Skeletal muscle satellite cell (primary cell): ENCODE measurements around the gene KPNA3.
"Not testable (repeated sequence)": the region's sequence is repeated elsewhere in the genome, so short reads cannot be mapped to it uniquely, and the experiment has no call there.

Experiments
- H3K27me3 ChIP-seq: 2 replicates; pipeline ENCODE4 v1.7.0; 2013; ENCODE audit warnings: low read length; ENCODE audit not compliant: control insufficient read depth, insufficient read depth
- H3K36me3 ChIP-seq: 2 replicates; pipeline ENCODE4 v1.7.0; 2013; ENCODE audit warnings: mild to moderate bottlenecking, control low read depth, low read length; ENCODE audit not compliant: insufficient read depth
- H3K4me1 ChIP-seq: 2 replicates; pipeline ENCODE4 v1.7.0; 2013; ENCODE audit warnings: low read length; ENCODE audit not compliant: control insufficient read depth, insufficient read depth
- H3K4me2 ChIP-seq: 2 replicates; pipeline ENCODE4 v1.7.0; 2013; ENCODE audit warnings: mild to moderate bottlenecking, low read length
- H3K4me3 ChIP-seq: 2 replicates; pipeline ENCODE4 v1.7.0; 2013; ENCODE audit warnings: low read length
- H3K9ac ChIP-seq: 2 replicates; pipeline ENCODE4 v1.7.0; 2013; ENCODE audit warnings: mild to moderate bottlenecking, low read depth, low read length, moderate library complexity
- H3K9me3 ChIP-seq: replicated peaks from 2 replicates; pipeline ENCODE4 v1.7.0; 2013; ENCODE audit warnings: mild to moderate bottlenecking, control low read depth, low read length

KPNA3 gene

DNA sequence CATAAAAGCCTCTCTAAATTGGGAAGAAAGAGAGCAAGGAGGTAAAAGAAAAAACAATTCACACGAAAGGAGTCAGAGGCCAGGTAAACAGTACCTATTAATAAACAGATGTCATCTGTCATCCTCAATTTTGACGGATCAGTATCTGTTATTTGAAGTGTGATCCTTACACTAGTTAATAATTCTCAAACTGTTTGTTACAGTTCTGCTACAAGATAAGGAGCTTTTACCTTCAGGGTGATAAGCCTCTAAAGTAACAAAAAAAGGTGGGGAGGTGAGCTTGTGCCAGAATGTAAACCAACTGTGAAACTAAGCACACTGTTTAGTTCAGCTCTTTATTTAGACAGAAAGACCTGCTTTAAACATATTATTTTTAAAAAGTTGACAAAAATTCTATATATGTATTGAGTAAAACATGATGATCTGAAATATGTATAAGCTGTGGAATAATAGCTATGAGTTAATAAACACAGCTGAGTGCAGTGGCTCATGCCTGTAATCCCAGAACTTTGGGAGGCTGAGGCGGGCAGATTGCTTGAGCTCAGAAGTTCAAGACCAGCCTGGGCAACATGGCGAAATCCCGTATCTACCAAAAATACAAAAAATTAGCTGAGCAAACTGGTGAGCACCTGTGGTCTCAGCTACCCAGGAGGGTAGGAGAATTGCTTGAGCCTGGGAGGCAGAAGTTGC lies 52.8 kb downstream of the KPNA3 start:
- no peak overlapping the region for H3K9ac ChIP-seq
- H3K9me3 ChIP-seq, result no peaks in the 10 kb centered on the region
- H3K36me3 ChIP-seq, result peaks cover 19% of the 10 kb centered on the region
- no peaks in the 10 kb centered on the region for H3K27me3 ChIP-seq
- H3K4me3 ChIP-seq, result no peak overlapping the region
- H3K4me1 ChIP-seq, result no peaks in the 10 kb centered on the region
- no peak overlapping the region for H3K4me2 ChIP-seq

GRCh38 chr13:49733181-49733951 lies 59.1 kb downstream of the KPNA3 start:
- Histone ChIP-seq H3K9me3 (no peaks in the 10 kb centered on the region), H3K9ac (no peak overlapping the region), H3K4me1 (peaks cover 4% of the 10 kb centered on the region), H3K36me3 (peaks cover 10% of the 10 kb centered on the region), H3K4me2 (no peak overlapping the region), H3K4me3 (no peak overlapping the region), H3K27me3 (no peaks in the 10 kb centered on the region)

GRCh38 chr13:49731766-49732165 lies 60.7 kb downstream of the KPNA3 start:
- Histone ChIP-seq H3K9ac (no peak overlapping the region), H3K9me3 (no peaks in the 10 kb centered on the region), H3K36me3 (peaks cover 16% of the 10 kb centered on the region), H3K27me3 (no peaks in the 10 kb centered on the region), H3K4me1 (peaks cover 4% of the 10 kb centered on the region), H3K4me2 (no peak overlapping the region), H3K4me3 (no peak overlapping the region)

GRCh38 chr13:49716615-49717014 lies 75.9 kb downstream of the KPNA3 start:
- Histone ChIP-seq H3K9me3 (peaks cover 5% of the 10 kb centered on the region), H3K9ac (no peak overlapping the region), H3K4me2 (no peak overlapping the region), H3K4me1 (no peaks in the 10 kb centered on the region), H3K36me3 (peaks cover 65% of the 10 kb centered on the region), H3K27me3 (no peaks in the 10 kb centered on the region), H3K4me3 (no peak overlapping the region)

DNA sequence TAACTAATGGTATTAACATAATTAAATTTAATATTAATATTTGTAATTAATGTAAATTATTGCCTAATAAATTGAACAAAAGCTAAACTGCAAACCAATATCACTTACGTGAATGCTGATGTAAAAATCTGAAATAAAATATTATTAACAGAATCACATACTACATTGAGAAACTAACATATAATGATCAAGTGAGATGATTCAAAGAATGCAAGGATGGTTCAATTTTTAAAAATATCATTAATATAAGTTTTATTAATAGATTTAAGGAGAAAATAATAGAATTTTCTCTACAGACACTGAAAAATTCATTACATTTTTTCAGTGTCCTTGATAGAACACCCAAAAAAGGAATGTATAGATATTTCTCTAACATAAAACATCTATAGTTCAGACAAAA lies 77.7 kb downstream of the KPNA3 start:
- Histone ChIP-seq H3K36me3 (peaks cover 64% of the 10 kb centered on the region), H3K4me2 (no peak overlapping the region), H3K4me3 (no peak overlapping the region), H3K9me3 (peaks cover 5% of the 10 kb centered on the region), H3K9ac (no peak overlapping the region), H3K27me3 (no peaks in the 10 kb centered on the region), H3K4me1 (no peaks in the 10 kb centered on the region)

GRCh38 chr13:49711218-49711863 lies 81.1 kb downstream of the KPNA3 start:
- Histone ChIP-seq H3K36me3 (peaks cover 49% of the 10 kb centered on the region), H3K4me3 (no peak overlapping the region), H3K4me1 (no peaks in the 10 kb centered on the region)

DNA sequence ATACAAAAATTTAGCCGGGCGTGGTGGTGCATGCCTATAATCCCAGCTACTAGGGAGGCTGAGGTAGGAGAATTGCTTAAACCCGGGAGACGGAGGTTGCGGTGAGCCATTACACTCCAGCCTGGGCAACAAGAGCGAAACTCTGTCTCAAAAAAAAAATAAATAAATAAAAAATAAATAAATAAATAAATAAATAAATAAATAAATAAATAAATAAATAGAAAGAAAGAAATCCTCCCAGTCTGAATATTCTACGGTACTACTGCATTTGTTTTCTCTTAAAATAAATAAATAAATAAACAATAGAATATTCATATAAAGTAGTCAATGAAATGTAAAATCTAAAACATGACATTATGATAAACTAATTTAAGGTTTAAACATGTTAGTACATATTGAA lies 88.2 kb downstream of the KPNA3 start:
- H3K27me3 ChIP-seq, H3K4me2 ChIP-seq, H3K9ac ChIP-seq, H3K9me3 ChIP-seq, H3K4me3 ChIP-seq, H3K4me1 ChIP-seq: not testable (repeated sequence)
- H3K36me3 ChIP-seq, result peaks cover 48% of the 10 kb centered on the region

More at GRCh38 chr13:49711218-49711863, 81.1 kb downstream of the KPNA3 start:
- peaks cover 5% of the 10 kb centered on the region for H3K9me3 ChIP-seq
- H3K27me3 ChIP-seq, result no peaks in the 10 kb centered on the region
- no peak overlapping the region for H3K9ac ChIP-seq
- no peak overlapping the region for H3K4me2 ChIP-seq

DNA sequence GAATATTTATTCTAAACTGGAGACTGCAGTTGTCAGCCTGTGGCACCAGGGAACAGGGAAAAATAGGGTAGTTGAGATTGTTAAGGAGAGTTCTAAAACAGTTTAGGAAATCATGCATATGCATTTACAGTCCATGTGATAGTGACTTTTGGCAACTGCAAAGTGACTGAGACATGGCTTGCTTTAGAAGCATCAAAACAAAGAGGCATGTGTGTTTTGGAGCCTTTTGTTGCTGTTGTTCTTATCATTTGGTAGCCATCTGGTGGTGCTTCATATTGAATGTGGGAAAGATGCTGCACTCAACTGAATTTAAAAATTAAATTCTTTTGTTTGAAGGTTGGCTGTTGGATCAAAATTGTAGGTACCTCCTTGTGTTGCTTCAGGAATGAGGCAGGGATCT lies 91.0 kb downstream of the KPNA3 start:
- Histone ChIP-seq H3K9me3 (no peaks in the 10 kb centered on the region), H3K4me3 (no peak overlapping the region), H3K9ac (no peak overlapping the region), H3K4me2 (no peak overlapping the region), H3K36me3 (peaks cover 48% of the 10 kb centered on the region), H3K27me3 (no peaks in the 10 kb centered on the region), H3K4me1 (no peaks in the 10 kb centered on the region)

GRCh38 chr13:49697468-49697867 lies 95.0 kb downstream of the KPNA3 start:
- Histone ChIP-seq H3K9me3 (no peaks in the 10 kb centered on the region), H3K4me2 (no peak overlapping the region), H3K36me3 (peaks cover 33% of the 10 kb centered on the region)

GRCh38 chr13:49694446-49694845 lies 98.0 kb downstream of the KPNA3 start:
- H3K4me1 ChIP-seq, result peaks cover 16% of the 10 kb centered on the region
- no peak overlapping the region for H3K4me2 ChIP-seq
- H3K9me3 ChIP-seq, result no peaks in the 10 kb centered on the region
- H3K27me3 ChIP-seq, result no peaks in the 10 kb centered on the region
- H3K36me3 ChIP-seq, result peaks cover 14% of the 10 kb centered on the region
- no peak overlapping the region for H3K4me3 ChIP-seq
- H3K9ac ChIP-seq, result no peak overlapping the region

More at GRCh38 chr13:49697468-49697867, 95.0 kb downstream of the KPNA3 start:
- Histone ChIP-seq H3K27me3 (no peaks in the 10 kb centered on the region), H3K4me1 (peaks cover 13% of the 10 kb centered on the region), H3K4me3 (no peak overlapping the region), H3K9ac (no peak overlapping the region)

GRCh38 chr13:49693877-49694276 lies 98.6 kb downstream of the KPNA3 start:
- H3K9ac ChIP-seq, result no peak overlapping the region

More at GRCh38 chr13:49693877-49694276, 98.6 kb downstream of the KPNA3 start:
- peaks cover 16% of the 10 kb centered on the region for H3K4me1 ChIP-seq
- no peaks in the 10 kb centered on the region for H3K27me3 ChIP-seq
- H3K36me3 ChIP-seq, result peaks cover 12% of the 10 kb centered on the region
- H3K4me2 ChIP-seq, result no peak overlapping the region
- no peaks in the 10 kb centered on the region for H3K9me3 ChIP-seq
- no peak overlapping the region for H3K4me3 ChIP-seq
